HCT116 (cell line): ENCODE measurements around the gene AKAP12. TPM values are rescaled to one million over a fixed set of nuclear protein-coding genes. Genes with fewer than 3 reads are reported as not detected.

Experiments
- ATAC-seq: fragments of 200-7000 bp; cut with Tn5 transposase; 2 replicates; pipeline ENCODE4 v1.9.1; 2020; ENCODE audit warnings: mild to moderate bottlenecking, moderate library complexity
- BruUV-seq: library from RNA; stranded (reverse); fragments of 400-500 nt; replicated peaks from 2 replicates; lab custom pipeline; 2021; lab: Mats Ljungman, UMichigan
- CTCF ChIA-PET: fragments of 300-600 bp; sonication (Branson Sonifier 250); formaldehyde crosslinking; loops from one replicate; lab custom pipeline; 2021; ENCODE audit warnings: antibody characterized with exemption; lab: Charles Lee
- POLR2A ChIA-PET: fragments of 300-600, 350-600 bp; sonication (Branson Sonifier 250); formaldehyde crosslinking; loops from one replicate; lab custom pipeline; 2021; ENCODE audit warnings: antibody characterized with exemption; lab: Charles Lee
- RAD21 ChIA-PET, 2 experiments: fragments of 300-600 bp; sonication (Branson Sonifier 250); formaldehyde crosslinking; loops; one replicate each; lab custom pipeline; 2023; ENCODE audit warnings: low total read pairs in 2 of 2; ENCODE audit not compliant: uncharacterized antibody in 2 of 2, unreplicated experiment in 2 of 2, low non-redundant PET in 1 of 2; lab: Charles Lee
- DNase-seq: peaks from one replicate; pipeline ENCODE4 v3.0.0-alpha.2; 2010; ENCODE audit warnings: low read depth, low spot score
- H2AFZ ChIP-seq: fragments of 200-600 bp; shearing (Covaris generic), sonication (generic); 2 replicates; pipeline ENCODE4 v1.6.1; 2017; ENCODE audit warnings: low read depth, mixed run types, mixed read lengths, antibody characterized with exemption, low read length; ENCODE audit not compliant: poor library complexity, severe bottlenecking
- H3K27ac ChIP-seq: 2 replicates; pipeline ENCODE4 v1.5.1; 2012; ENCODE audit warnings: low read depth, low read length
- H3K27me3 ChIP-seq: fragments of 200-600 bp; sonication (generic); 2 replicates; pipeline ENCODE4 v1.6.1; 2016; ENCODE audit warnings: mixed run types, low read length, mixed read lengths; ENCODE audit not compliant: insufficient read depth
- H3K36me3 ChIP-seq, 2 experiments: fragments of 200-500 bp in 1 of 2; fragments of 200-600 bp in 1 of 2; sonication (Bioruptor generic) in 1 of 2; sonication (generic) in 1 of 2; 2 replicates each; pipeline versions ENCODE4 v1.5.1 to v1.6.1; 2014 to 2016; ENCODE audit warnings: low read length in 2 of 2, inconsistent platforms in 1 of 2, mixed read lengths in 1 of 2, mixed run types in 1 of 2; ENCODE audit not compliant: insufficient read depth in 2 of 2, control insufficient read depth in 1 of 2
- H3K4me1 ChIP-seq, 2 experiments: fragments of 200-600 bp in 1 of 2; sonication (generic) in 1 of 2; 2 replicates each; pipeline versions ENCODE4 v1.5.1 to v1.6.1; 2012 to 2017; ENCODE audit warnings: low read length in 2 of 2, inconsistent platforms in 1 of 2, mild to moderate bottlenecking in 1 of 2, mixed read lengths in 1 of 2, mixed run types in 1 of 2, moderate library complexity in 1 of 2; ENCODE audit not compliant: insufficient read depth in 2 of 2, control insufficient read depth in 1 of 2
- H3K4me2 ChIP-seq: fragments of 200-600 bp; sonication (generic); 2 replicates; pipeline ENCODE4 v1.6.1; 2017; ENCODE audit warnings: mixed run types, low read length, mixed read lengths
- H3K4me3 ChIP-seq, 2 experiments: fragments of 200-600 bp in 1 of 2; sonication (generic) in 1 of 2; replicated peaks in 1 of 2; 2 replicates each; pipeline ENCODE4 v1.5.1; 2011 to 2016; ENCODE audit warnings: low read length in 2 of 2, control low read depth in 1 of 2, low read depth in 1 of 2, mild to moderate bottlenecking in 1 of 2, mixed read lengths in 1 of 2, mixed run types in 1 of 2
- H3K79me2 ChIP-seq: fragments of 200-600 bp; sonication (generic); 2 replicates; pipeline ENCODE4 v1.6.1; 2017; ENCODE audit warnings: mild to moderate bottlenecking, mixed run types, low read length, moderate library complexity, mixed read lengths; ENCODE audit not compliant: insufficient read depth
- H3K9ac ChIP-seq: fragments of 200-600 bp; sonication (generic); 2 replicates; pipeline ENCODE4 v1.6.1; 2016; ENCODE audit warnings: low read length, mixed read lengths
- H3K9me2 ChIP-seq: fragments of 200-600 bp; sonication (generic), shearing (Covaris generic); 2 replicates; pipeline ENCODE4 v1.6.1; 2017; ENCODE audit warnings: mixed run types, mild to moderate bottlenecking, moderate library complexity; ENCODE audit not compliant: insufficient read depth
- H3K9me3 ChIP-seq, 2 experiments: fragments of 200-500 bp in 1 of 2; fragments of 200-600 bp in 1 of 2; sonication (Bioruptor generic) in 1 of 2; sonication (generic) in 1 of 2; 2 replicates each; pipeline ENCODE4 v1.6.1; 2014 to 2017; ENCODE audit warnings: low read length in 2 of 2, mixed read lengths in 2 of 2, inconsistent platforms in 1 of 2, low read depth in 1 of 2, mild to moderate bottlenecking in 1 of 2, mixed run types in 1 of 2, moderate library complexity in 1 of 2; ENCODE audit not compliant: control insufficient read depth in 1 of 2, insufficient read depth in 1 of 2
- H4K20me1 ChIP-seq: fragments of 200-600 bp; sonication (generic), shearing (Covaris generic); 2 replicates; pipeline ENCODE4 v1.6.1; 2017; ENCODE audit warnings: mixed run types, mild to moderate bottlenecking, moderate library complexity; ENCODE audit not compliant: insufficient read depth
- ATF3 ChIP-seq: IDR thresholded peaks from 2 replicates; pipeline ENCODE4 v1.6.1; 2012
- CBX3 ChIP-seq: IDR thresholded peaks from 2 replicates; pipeline ENCODE4 v1.6.1; 2012; ENCODE audit warnings: low read depth
- CEBPB ChIP-seq: IDR thresholded peaks from 2 replicates; pipeline ENCODE4 v1.6.1; 2012; ENCODE audit warnings: low read depth
- CTCF ChIP-seq, 3 experiments: fragments of 200-600 bp in 1 of 3; sonication (generic) in 1 of 3; IDR thresholded peaks in 2 of 3; conservative IDR thresholded peaks in 1 of 3; 2 replicates each; pipeline ENCODE4 v1.5.1; 2012 to 2017; ENCODE audit warnings: low read depth in 2 of 3, low read length in 2 of 3, antibody characterized with exemption in 1 of 3, borderline replicate concordance in 1 of 3, control low read depth in 1 of 3, mild to moderate bottlenecking in 1 of 3, mixed read lengths in 1 of 3, mixed run types in 1 of 3, moderate library complexity in 1 of 3; ENCODE audit not compliant: insufficient read depth in 1 of 3
- EGR1 ChIP-seq: IDR thresholded peaks from 2 replicates; pipeline ENCODE4 v1.6.1; 2012; ENCODE audit warnings: low read depth
- EZH2phosphoT487 ChIP-seq: fragments of 200-600 bp; IDR thresholded peaks from 2 replicates; pipeline ENCODE4 v1.6.1; 2018; ENCODE audit warnings: antibody characterized with exemption, borderline replicate concordance
- FOSL1 ChIP-seq: IDR thresholded peaks from 2 replicates; pipeline ENCODE4 v1.6.1; 2012; ENCODE audit warnings: low read depth
- JUND ChIP-seq: IDR thresholded peaks from 2 replicates; pipeline ENCODE4 v1.6.1; 2012
- MAX ChIP-seq: IDR thresholded peaks from 2 replicates; pipeline ENCODE4 v1.6.1; 2012
- POLR2AphosphoS5 ChIP-seq: IDR thresholded peaks from 2 replicates; pipeline ENCODE4 v1.6.1; 2011; ENCODE audit warnings: mild to moderate bottlenecking, low read depth, low read length, moderate library complexity
- RAD21 ChIP-seq: IDR thresholded peaks from 2 replicates; pipeline ENCODE4 v1.6.1; 2012; ENCODE audit warnings: low read depth, mild to moderate bottlenecking
- REST ChIP-seq: IDR thresholded peaks from 2 replicates; pipeline ENCODE4 v1.6.1; 2012; ENCODE audit warnings: low read depth
- SP1 ChIP-seq: IDR thresholded peaks from 2 replicates; pipeline ENCODE4 v1.6.1; 2012; ENCODE audit warnings: low read depth
- SRF ChIP-seq: IDR thresholded peaks from 2 replicates; pipeline ENCODE4 v1.6.1; 2012; ENCODE audit warnings: low read depth
- TCF7L2 ChIP-seq: IDR thresholded peaks from 2 replicates; pipeline ENCODE4 v1.7.0; 2011; ENCODE audit warnings: borderline replicate concordance, inconsistent platforms; ENCODE audit not compliant: insufficient read depth, insufficient read length; ENCODE audit errors: extremely low read depth
- YY1 ChIP-seq: IDR thresholded peaks from 2 replicates; pipeline ENCODE4 v1.6.1; 2011; ENCODE audit warnings: low read length, low read depth, moderate library complexity, mild to moderate bottlenecking; ENCODE audit not compliant: insufficient replicate concordance; ENCODE audit errors: extremely low read depth
- ZBTB33 ChIP-seq: IDR thresholded peaks from 2 replicates; pipeline ENCODE4 v1.6.1; 2011; ENCODE audit warnings: mild to moderate bottlenecking, low read length, moderate library complexity; ENCODE audit not compliant: insufficient replicate concordance; ENCODE audit errors: extremely low read depth
- ZFX ChIP-seq: fragments of 450-650 bp; IDR thresholded peaks from 2 replicates; pipeline ENCODE4 v1.6.1; 2017
- ZNF274 ChIP-seq: fragments of 200-500 bp; sonication (Bioruptor generic); IDR thresholded peaks from 2 replicates; pipeline ENCODE4 v1.6.1; 2014; ENCODE audit warnings: mild to moderate bottlenecking, low read depth, low read length, inconsistent platforms
- intact Hi-C: fragments of 100-400 bp; cut with micrococcal nuclease; formaldehyde crosslinking; loops from 2 replicates; pipeline ENCODE4 v1.10.0; 2022
- total RNA-seq: library from RNA; stranded (reverse); gene quantifications from one replicate; pipeline ENCODE4 v1.2.1, GENCODE V29; 2021; ENCODE audit not compliant: unreplicated experiment

AKAP12 gene
- total RNA-seq, 1 experiment from 2014 or later, result 1,220 TPM

- TF ChIP-seq SRF (no peak), ATF3 (no peak), TCF7L2 (no peak), EGR1 (no peak), FOSL1 (no peak), CTCF (IDR thresholded peaks at IDR 0.05 in 2 of 3, conservative IDR thresholded peaks at IDR 0.05 in 1 of 3; ENCODE audit: borderline replicate concordance in 1 of 3, insufficient read depth in 1 of 3, low read depth in 2 of 3, low read length in 2 of 3) (no peak), POLR2AphosphoS5 (no peak), RAD21 (no peak), SP1 (no peak), JUND (no peak), CEBPB (no peak), ZNF274 (no peak), EZH2phosphoT487 (no peak), YY1 (no peak), REST (no peak), ZFX (no peak), CBX3 (no peak), ZBTB33 (no peak), MAX (no peak)
- TF ChIP-seq, all 23 proteins: peak for 0
- Histone ChIP-seq H3K27ac (peak overlapping the region; percentile 16; the same call in 1 of the 2 replicates), H3K4me3 (no peak overlapping the region), H3K4me1 (peaks cover 0 to 17% of the 10 kb centered on the region in 2 experiments; a peak in 2 of 4 replicates), H3K79me2 (peaks cover 100% of the 10 kb centered on the region), H4K20me1 (peaks cover 69% of the 10 kb centered on the region), H3K9me2 (no peaks in the 10 kb centered on the region), H3K4me2 (no peak overlapping the region), H3K9me3 (no peaks in the 10 kb centered on the region), H3K27me3 (no peaks in the 10 kb centered on the region), H3K36me3 (peaks cover 4 to 80% of the 10 kb centered on the region in 2 experiments), H3K9ac (no peak overlapping the region), H2AFZ (no peak overlapping the region)
- DNase-seq (no peak), ATAC-seq (0 out of 2 replicates have a peak, but pooled peaks have one; percentile 5)
- ChIA-PET RAD21 (no interaction called here), POLR2A (no interaction called here), CTCF (no interaction called here)
- intact Hi-C loops, result loop anchor here (2.0 kb wide), 1 partner anchor 49 kb away; the partner anchor contains the start of gene ZBTB2
- no TSS peak for BruUV-seq
Observed at GRCh38 chr6:151341476-151342195, 101.9 kb downstream of the AKAP12 start.
